ENCODE results near the gene TIGIT.

Gene TIGIT

DNA sequence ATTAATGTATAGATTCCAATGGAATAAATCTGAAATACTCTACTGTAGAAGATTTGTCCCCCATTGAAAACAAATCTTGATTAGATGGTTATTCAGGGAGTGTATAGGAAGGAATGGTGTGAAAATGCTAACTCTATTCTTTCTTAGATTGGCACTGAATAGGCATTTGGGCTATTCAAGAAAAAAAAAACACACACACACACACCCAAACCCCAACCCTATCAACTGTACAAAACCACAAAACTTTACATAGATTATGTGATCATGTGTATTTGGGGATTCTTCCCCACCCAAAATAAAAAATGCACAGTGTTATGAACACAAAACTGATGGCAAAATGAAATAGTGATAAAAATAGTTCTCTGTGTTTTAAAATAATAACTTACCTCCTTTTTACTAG, 61.8 kb downstream of the TIGIT start:
- DNase-seq (ENCODE audit: low spot score): no peak

DNA sequence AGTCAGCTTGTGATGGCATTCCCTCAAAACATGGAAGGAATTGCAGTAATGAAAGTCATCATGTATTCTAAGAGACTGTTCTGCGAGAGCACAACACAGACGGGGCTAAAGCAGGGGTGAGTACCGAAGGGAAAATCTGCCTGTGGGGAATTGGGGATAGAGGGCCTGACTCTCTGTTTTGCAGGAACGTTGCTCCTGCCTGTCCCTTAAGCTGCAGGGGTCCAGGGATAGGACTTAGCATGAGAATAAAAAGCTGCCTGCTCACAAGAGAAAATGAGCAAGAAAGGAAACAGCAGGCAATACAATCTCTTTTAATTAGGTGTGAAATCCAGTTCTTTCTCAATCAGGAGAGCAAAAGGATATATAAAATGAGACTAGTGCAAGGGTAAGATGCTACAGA, 62.2 kb downstream of the TIGIT start:
- no peak for DNase-seq (ENCODE audit: low spot score)

DNA sequence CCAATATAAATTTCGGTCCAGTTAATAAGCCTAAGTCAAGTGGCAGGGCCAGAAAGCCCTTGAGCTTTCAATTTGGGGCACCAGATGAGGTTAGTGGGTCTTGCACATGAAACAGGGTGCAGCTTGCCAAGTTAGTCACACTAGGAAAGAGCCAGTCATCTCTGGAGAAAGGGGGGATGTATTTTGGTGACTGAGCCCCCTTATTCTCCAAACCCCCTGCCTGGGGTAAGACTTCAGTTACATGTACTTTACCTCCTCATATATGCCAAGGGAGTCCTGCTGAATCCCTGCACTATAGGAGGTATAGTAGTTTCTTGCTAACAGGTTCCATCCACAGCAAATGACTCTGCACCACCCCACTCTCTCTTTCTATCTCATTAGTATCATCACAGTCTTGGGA, 62.7 kb downstream of the TIGIT start:
- no peak for DNase-seq (ENCODE audit: low spot score)
